ENCODE results near the gene FAM200B. TPM values are rescaled to one million over a fixed set of nuclear protein-coding genes. Genes with fewer than 3 reads are reported as not detected.
A peak's percentile ranks its signal among the peaks of the same experiment; 100 is the strongest.

Gene FAM200B
- total RNA-seq, 1 donor from 2014 or later: 42.1 TPM

- no peak for DNase-seq (ENCODE audit: low read depth)
- Histone ChIP-seq H3K36me3 (ENCODE audit: control insufficient read depth, insufficient read depth, low read length) (peaks cover 2% of the 10 kb centered on the region), H3K4me3 (ENCODE audit: low read depth, low read length) (no peak overlapping the region), H3K27me3 (ENCODE audit: control insufficient read depth, insufficient read depth, low read length) (no peaks in the 10 kb centered on the region)
- TF ChIP-seq CTCF (IDR thresholded peaks at IDR 0.05; ENCODE audit: insufficient read depth, low read length, poor library complexity, severe bottlenecking): no peak
These were observed 2.9 kb downstream of the FAM200B start for GRCh38 chr4:15684498-15684897.

- DNase-seq (ENCODE audit: low read depth): no peak
- H3K36me3 ChIP-seq (ENCODE audit: control insufficient read depth, insufficient read depth, low read length): peaks cover 2% of the 10 kb centered on the region
- no peak overlapping the region for H3K4me3 ChIP-seq (ENCODE audit: low read depth, low read length)
These were observed 6.4 kb downstream of the FAM200B start for GRCh38 chr4:15688051-15688450.

GRCh38 chr4:15689540-15689939, 7.9 kb downstream of the FAM200B start:
- Histone ChIP-seq H3K4me3 (ENCODE audit: low read depth, low read length) (no peak overlapping the region), H3K27me3 (ENCODE audit: control insufficient read depth, insufficient read depth, low read length) (no peaks in the 10 kb centered on the region), H3K36me3 (ENCODE audit: control insufficient read depth, insufficient read depth, low read length) (peaks cover 2% of the 10 kb centered on the region)
- DNase-seq (ENCODE audit: low read depth): no peak
- TF ChIP-seq CTCF (IDR thresholded peaks at IDR 0.05; ENCODE audit: insufficient read depth, low read length, poor library complexity, severe bottlenecking): no peak

More at GRCh38 chr4:15688051-15688450, 6.4 kb downstream of the FAM200B start:
- no peak for TF ChIP-seq CTCF (IDR thresholded peaks at IDR 0.05; ENCODE audit: insufficient read depth, low read length, poor library complexity, severe bottlenecking)
- no peaks in the 10 kb centered on the region for H3K27me3 ChIP-seq (ENCODE audit: control insufficient read depth, insufficient read depth, low read length)

GRCh38 chr4:15690020-15690809, 8.6 kb downstream of the FAM200B start:
- H3K36me3 ChIP-seq (ENCODE audit: control insufficient read depth, insufficient read depth, low read length): peaks cover under 1% of the 10 kb centered on the region
- no peak overlapping the region for H3K4me3 ChIP-seq (ENCODE audit: low read depth, low read length)
- no peaks in the 10 kb centered on the region for H3K27me3 ChIP-seq (ENCODE audit: control insufficient read depth, insufficient read depth, low read length)
- no peak for TF ChIP-seq CTCF (IDR thresholded peaks at IDR 0.05; ENCODE audit: insufficient read depth, low read length, poor library complexity, severe bottlenecking)
- peak; percentile 88 for DNase-seq (ENCODE audit: low read depth)

GRCh38 chr4:15691346-15692135, 9.9 kb downstream of the FAM200B start:
- H3K4me3 ChIP-seq (ENCODE audit: low read depth, low read length): no peak overlapping the region
- H3K36me3 ChIP-seq (ENCODE audit: control insufficient read depth, insufficient read depth, low read length): no peaks in the 10 kb centered on the region
- no peak for DNase-seq (ENCODE audit: low read depth)
- no peaks in the 10 kb centered on the region for H3K27me3 ChIP-seq (ENCODE audit: control insufficient read depth, insufficient read depth, low read length)
- no peak for TF ChIP-seq CTCF (IDR thresholded peaks at IDR 0.05; ENCODE audit: insufficient read depth, low read length, poor library complexity, severe bottlenecking)
